ENCODE measurements around the gene GVQW3.

- no peak for TF ChIP-seq CTCF (IDR thresholded peaks at IDR 0.05)
- no peak for TF ChIP-seq HEYL (CRISPR knock-in tag; IDR thresholded peaks at IDR 0.05)
- TF ChIP-seq POLR2A (IDR thresholded peaks at IDR 0.05; ENCODE audit: low read length), result no peak
- TF ChIP-seq ESRRA (IDR thresholded peaks at IDR 0.05; ENCODE audit: borderline replicate concordance, low read length), result no peak
- no peak for TF ChIP-seq MAX (IDR thresholded peaks at IDR 0.05)
Measured at GRCh38 chr11:76336597-76336996, 44.5 kb upstream of the GVQW3 start.
